Measurements from ENCODE around the gene LRRFIP1.

DNA sequence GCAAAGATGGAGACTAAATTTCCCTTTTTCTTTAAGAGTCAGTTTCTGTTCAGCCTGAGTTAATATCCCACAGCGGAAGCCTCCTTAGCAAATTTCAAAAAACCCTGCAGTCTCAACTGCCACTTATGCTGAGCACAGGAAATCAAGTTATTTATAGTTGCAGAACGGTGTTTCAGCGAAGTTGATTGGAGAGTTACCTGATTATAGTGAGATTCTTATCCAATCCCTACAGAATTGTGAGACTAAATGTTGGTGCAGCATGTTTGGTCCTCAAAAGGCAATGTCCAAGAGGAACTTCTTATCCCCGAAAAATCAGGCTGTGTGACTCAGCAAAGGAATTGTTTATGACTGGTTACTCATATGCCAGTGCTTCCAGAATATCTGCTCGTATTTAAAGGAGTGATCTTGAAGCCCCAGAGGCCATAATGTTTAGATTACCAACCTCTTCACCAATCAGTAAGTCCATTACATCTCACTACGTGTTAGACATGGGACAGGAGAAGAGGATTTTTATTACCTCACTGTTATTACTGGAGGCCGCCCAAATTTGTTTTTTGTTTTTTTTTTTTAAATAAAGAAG is 67.9 kb downstream of the LRRFIP1 start:
- TF ChIP-seq, protein P1, sequence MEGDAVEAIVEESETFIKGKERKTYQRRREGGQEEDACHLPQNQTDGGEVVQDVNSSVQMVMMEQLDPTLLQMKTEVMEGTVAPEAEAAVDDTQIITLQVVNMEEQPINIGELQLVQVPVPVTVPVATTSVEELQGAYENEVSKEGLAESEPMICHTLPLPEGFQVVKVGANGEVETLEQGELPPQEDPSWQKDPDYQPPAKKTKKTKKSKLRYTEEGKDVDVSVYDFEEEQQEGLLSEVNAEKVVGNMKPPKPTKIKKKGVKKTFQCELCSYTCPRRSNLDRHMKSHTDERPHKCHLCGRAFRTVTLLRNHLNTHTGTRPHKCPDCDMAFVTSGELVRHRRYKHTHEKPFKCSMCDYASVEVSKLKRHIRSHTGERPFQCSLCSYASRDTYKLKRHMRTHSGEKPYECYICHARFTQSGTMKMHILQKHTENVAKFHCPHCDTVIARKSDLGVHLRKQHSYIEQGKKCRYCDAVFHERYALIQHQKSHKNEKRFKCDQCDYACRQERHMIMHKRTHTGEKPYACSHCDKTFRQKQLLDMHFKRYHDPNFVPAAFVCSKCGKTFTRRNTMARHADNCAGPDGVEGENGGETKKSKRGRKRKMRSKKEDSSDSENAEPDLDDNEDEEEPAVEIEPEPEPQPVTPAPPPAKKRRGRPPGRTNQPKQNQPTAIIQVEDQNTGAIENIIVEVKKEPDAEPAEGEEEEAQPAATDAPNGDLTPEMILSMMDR (optimal IDR thresholded peaks at IDR 0.05 in 1 of 3, IDR thresholded peaks at IDR 0.05 in 1 of 3, conservative IDR thresholded peaks at IDR 0.05 in 1 of 3; ENCODE audit: extremely low read depth in 1 of 3, insufficient read depth in 2 of 3, low read length in 3 of 3): no peak
- no peak for TF ChIP-seq EZH2 (IDR thresholded peaks at IDR 0.05; ENCODE audit: low read length)
